Measurements from ENCODE around the gene LIG3. TPM values are rescaled to one million over a fixed set of nuclear protein-coding genes. Genes with fewer than 3 reads are reported as not detected.

LIG3 gene
- total and polyA plus RNA-seq, 4 donors, result 3.1 to 21.2 (median 7.6) TPM

DNA sequence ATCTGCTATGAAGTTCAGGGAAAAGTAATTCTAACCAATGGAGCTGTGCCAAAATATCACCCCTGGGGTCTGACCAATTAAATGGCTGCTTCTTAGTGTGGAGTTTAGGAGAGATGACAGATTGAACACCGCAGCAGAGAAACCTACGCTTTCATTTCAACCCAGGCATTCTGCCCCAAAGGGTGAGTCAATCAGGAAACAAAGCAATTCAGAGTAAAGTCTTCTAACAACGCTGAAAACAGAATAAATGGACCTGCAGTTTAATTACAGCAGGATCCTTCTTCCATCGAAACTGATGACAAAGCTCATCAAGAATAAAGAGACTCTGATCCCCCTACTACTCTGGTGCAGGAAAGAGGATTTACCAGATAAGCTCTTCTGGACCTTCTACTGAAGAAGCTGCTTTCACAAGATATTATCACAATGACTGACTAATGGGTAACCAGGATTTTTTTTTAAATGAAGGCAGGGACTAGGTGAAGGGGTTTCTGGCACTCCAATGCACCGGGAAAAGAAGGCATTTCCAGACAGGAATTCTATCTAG, 66.5 kb downstream of the LIG3 start:
- no peaks in the 10 kb centered on the region for H3K27me3 ChIP-seq (ENCODE audit: control insufficient read depth in 4 of 4, insufficient read depth in 4 of 4, low read length in 3 of 4)
- peaks cover 11 to 36% (median 31%) of the 10 kb centered on the region in 4 donors for H3K4me1 ChIP-seq (ENCODE audit: control insufficient read depth in 4 of 4, insufficient read depth in 4 of 4, low read length in 3 of 4)
- peak overlapping the region in 1 of 2 donors; percentile 39 for H3K9ac ChIP-seq (ENCODE audit: low read depth in 1 of 2, low read length in 2 of 2)
- DNase-seq (ENCODE audit: low spot score), result no peak
- TF ChIP-seq SP1 (IDR thresholded peaks at IDR 0.05) (peak; percentile 9), RXRA (IDR thresholded peaks at IDR 0.05) (no peak)
- TF ChIP-seq, protein P1, sequence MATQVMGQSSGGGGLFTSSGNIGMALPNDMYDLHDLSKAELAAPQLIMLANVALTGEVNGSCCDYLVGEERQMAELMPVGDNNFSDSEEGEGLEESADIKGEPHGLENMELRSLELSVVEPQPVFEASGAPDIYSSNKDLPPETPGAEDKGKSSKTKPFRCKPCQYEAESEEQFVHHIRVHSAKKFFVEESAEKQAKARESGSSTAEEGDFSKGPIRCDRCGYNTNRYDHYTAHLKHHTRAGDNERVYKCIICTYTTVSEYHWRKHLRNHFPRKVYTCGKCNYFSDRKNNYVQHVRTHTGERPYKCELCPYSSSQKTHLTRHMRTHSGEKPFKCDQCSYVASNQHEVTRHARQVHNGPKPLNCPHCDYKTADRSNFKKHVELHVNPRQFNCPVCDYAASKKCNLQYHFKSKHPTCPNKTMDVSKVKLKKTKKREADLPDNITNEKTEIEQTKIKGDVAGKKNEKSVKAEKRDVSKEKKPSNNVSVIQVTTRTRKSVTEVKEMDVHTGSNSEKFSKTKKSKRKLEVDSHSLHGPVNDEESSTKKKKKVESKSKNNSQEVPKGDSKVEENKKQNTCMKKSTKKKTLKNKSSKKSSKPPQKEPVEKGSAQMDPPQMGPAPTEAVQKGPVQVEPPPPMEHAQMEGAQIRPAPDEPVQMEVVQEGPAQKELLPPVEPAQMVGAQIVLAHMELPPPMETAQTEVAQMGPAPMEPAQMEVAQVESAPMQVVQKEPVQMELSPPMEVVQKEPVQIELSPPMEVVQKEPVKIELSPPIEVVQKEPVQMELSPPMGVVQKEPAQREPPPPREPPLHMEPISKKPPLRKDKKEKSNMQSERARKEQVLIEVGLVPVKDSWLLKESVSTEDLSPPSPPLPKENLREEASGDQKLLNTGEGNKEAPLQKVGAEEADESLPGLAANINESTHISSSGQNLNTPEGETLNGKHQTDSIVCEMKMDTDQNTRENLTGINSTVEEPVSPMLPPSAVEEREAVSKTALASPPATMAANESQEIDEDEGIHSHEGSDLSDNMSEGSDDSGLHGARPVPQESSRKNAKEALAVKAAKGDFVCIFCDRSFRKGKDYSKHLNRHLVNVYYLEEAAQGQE (IDR thresholded peaks at IDR 0.05), result no peak
- no peaks in the 10 kb centered on the region for H3K9me3 ChIP-seq (ENCODE audit: control insufficient read depth in 4 of 4, low read length in 3 of 4)
- H3K27ac ChIP-seq (ENCODE audit: low read depth in 1 of 2, low read length in 2 of 2), result peak overlapping the region in 1 of 2 donors; percentile 14
- H3K36me3 ChIP-seq (ENCODE audit: control insufficient read depth in 4 of 4, insufficient read depth in 3 of 4, low read depth in 1 of 4, low read length in 3 of 4), result no peaks in the 10 kb centered on the region
- H3K4me3 ChIP-seq (ENCODE audit: low read depth in 1 of 3, low read length in 3 of 3), result no peak overlapping the region
- WGBS, result 39% methylated on average over 5 of the region's 5 CpGs

DNA sequence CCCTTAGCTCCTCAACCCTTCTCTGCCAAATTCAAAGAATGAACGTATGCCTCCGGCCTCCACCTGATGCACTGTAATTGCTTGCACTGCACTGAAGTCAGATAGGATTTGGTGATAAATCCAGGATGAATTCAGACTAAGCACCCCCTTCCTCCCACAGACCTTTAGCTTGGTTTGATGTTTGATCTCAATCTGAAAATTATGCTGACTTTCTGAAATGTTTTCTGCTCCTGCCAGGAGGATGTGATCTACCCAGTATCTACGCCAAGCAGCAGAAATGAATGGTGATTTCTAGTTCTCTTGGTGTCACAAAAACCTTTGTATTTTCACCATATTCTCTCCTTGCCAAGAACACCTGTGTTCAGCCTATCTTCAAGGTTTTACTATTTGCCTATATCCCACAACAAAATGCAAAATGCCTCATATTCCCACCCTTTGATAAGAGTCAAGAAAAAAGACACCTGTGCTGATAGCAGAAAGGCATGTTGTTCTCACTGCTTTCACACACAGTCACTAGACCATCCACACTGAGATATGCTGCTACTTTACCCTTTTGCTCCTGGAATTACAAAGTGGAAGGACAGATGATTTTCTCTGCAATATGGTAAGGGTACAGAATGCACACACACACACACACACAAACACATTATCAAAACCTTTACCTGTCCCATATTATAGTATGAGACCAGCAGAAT, 68.5 kb downstream of the LIG3 start:
- Histone ChIP-seq H3K4me3 (ENCODE audit: low read depth in 1 of 3, low read length in 3 of 3) (no peak overlapping the region), H3K4me1 (ENCODE audit: control insufficient read depth in 4 of 4, insufficient read depth in 4 of 4, low read length in 3 of 4) (peaks cover 18 to 53% (median 47%) of the 10 kb centered on the region in 4 donors), H3K27ac (ENCODE audit: low read depth in 1 of 2, low read length in 2 of 2) (peak overlapping the region in 1 of 2 donors; percentile 16), H3K9ac (ENCODE audit: low read depth in 1 of 2, low read length in 2 of 2) (no peak overlapping the region), H3K9me3 (ENCODE audit: control insufficient read depth in 4 of 4, low read length in 3 of 4) (no peaks in the 10 kb centered on the region), H3K36me3 (ENCODE audit: control insufficient read depth in 4 of 4, insufficient read depth in 3 of 4, low read depth in 1 of 4, low read length in 3 of 4) (no peaks in the 10 kb centered on the region), H3K27me3 (ENCODE audit: control insufficient read depth in 4 of 4, insufficient read depth in 4 of 4, low read length in 3 of 4) (no peaks in the 10 kb centered on the region)
- DNase-seq (ENCODE audit: low spot score), result no peak
- no peak for TF ChIP-seq JUND (IDR thresholded peaks at IDR 0.05)
- TF ChIP-seq GABPA (IDR thresholded peaks at IDR 0.05 in 1 of 2, conservative IDR thresholded peaks at IDR 0.05 in 1 of 2), result no peak
- TF ChIP-seq ZBTB33 (IDR thresholded peaks at IDR 0.05), result no peak
- WGBS, result 87% methylated on average over 3 of the region's 3 CpGs

GRCh38 chr17:35050170-35050569, 69.9 kb downstream of the LIG3 start:
- peak overlapping the region; percentile 19 to 96 for H3K27ac ChIP-seq (ENCODE audit: low read depth in 1 of 2, low read length in 2 of 2)
- no peaks in the 10 kb centered on the region for H3K27me3 ChIP-seq (ENCODE audit: control insufficient read depth in 4 of 4, insufficient read depth in 4 of 4, low read length in 3 of 4)
- 98% methylated on average over 2 of the region's 2 CpGs for WGBS
- no peak overlapping the region for H3K4me3 ChIP-seq (ENCODE audit: low read depth in 1 of 3, low read length in 3 of 3)
- no peak for DNase-seq (ENCODE audit: low spot score)
- peaks cover 0 to 2% (median 0%) of the 10 kb centered on the region in 4 donors for H3K36me3 ChIP-seq (ENCODE audit: control insufficient read depth in 4 of 4, insufficient read depth in 3 of 4, low read depth in 1 of 4, low read length in 3 of 4)
- H3K9me3 ChIP-seq (ENCODE audit: control insufficient read depth in 4 of 4, low read length in 3 of 4), result no peaks in the 10 kb centered on the region
- no peak for TF ChIP-seq YY1 (IDR thresholded peaks at IDR 0.05)
- TF ChIP-seq CTCF (IDR thresholded peaks at IDR 0.05; ENCODE audit: low read depth, low read length, missing input control), result no peak
- no peak for TF ChIP-seq ATF3 (IDR thresholded peaks at IDR 0.05)
- TF ChIP-seq HNF4A (conservative IDR thresholded peaks at IDR 0.05), result no peak
- TF ChIP-seq FOXA2 (IDR thresholded peaks at IDR 0.05), result no peak
- no peak for TF ChIP-seq NR2F2 (IDR thresholded peaks at IDR 0.05)
- no peak for TF ChIP-seq FOXA1 (IDR thresholded peaks at IDR 0.05)
- no peak for TF ChIP-seq TAF1 (conservative IDR thresholded peaks at IDR 0.05)
- no peak for TF ChIP-seq RXRA (IDR thresholded peaks at IDR 0.05)
- peaks cover 20 to 53% (median 47%) of the 10 kb centered on the region in 4 donors for H3K4me1 ChIP-seq (ENCODE audit: control insufficient read depth in 4 of 4, insufficient read depth in 4 of 4, low read length in 3 of 4)
- H3K9ac ChIP-seq (ENCODE audit: low read depth in 1 of 2, low read length in 2 of 2), result no peak overlapping the region
